ENCODE data around the gene ITGA1.

GRCh38 chr5:52777186-52777585 is 10.5 kb upstream of the ITGA1 start:
- no peak for TF ChIP-seq MYNN (tag by site-specific recombination; IDR thresholded peaks at IDR 0.05; ENCODE audit: borderline replicate concordance)
- no peak for TF ChIP-seq AEBP2 (tag by site-specific recombination; IDR thresholded peaks at IDR 0.05; ENCODE audit: borderline replicate concordance)
- no peak for TF ChIP-seq CTCF (tag by site-specific recombination; IDR thresholded peaks at IDR 0.05)
- TF ChIP-seq ZNF362 (tag by site-specific recombination; IDR thresholded peaks at IDR 0.05): no peak
- TF ChIP-seq KLF10 (tag by site-specific recombination; IDR thresholded peaks at IDR 0.05): no peak
- TF ChIP-seq ZFP3 (tag by site-specific recombination; IDR thresholded peaks at IDR 0.05; ENCODE audit: low read depth): no peak
- no peak for TF ChIP-seq TCF7L2 (IDR thresholded peaks at IDR 0.05; ENCODE audit: borderline replicate concordance, low read depth, low read length)
- TF ChIP-seq ZNF114 (tag by site-specific recombination; IDR thresholded peaks at IDR 0.05): no peak
- TF ChIP-seq ZNF488 (tag by site-specific recombination; IDR thresholded peaks at IDR 0.05): no peak
